ENCODE measurements around the gene RGMA. TPM values are rescaled to one million over a fixed set of nuclear protein-coding genes. Genes with fewer than 3 reads are reported as not detected.

The RGMA gene
- total RNA-seq, 2 experiments from 2014 or later: not detected

- H3K4me1 ChIP-seq (ENCODE audit: insufficient read depth, low read length, poor library complexity, severe bottlenecking): no peaks in the 10 kb centered on the region
- TF ChIP-seq CTCF (conservative IDR thresholded peaks at IDR 0.05; ENCODE audit: low read length): no peak
- no peak for TF ChIP-seq EZH2phosphoT487 (IDR thresholded peaks at IDR 0.05; ENCODE audit: borderline replicate concordance, low read depth, low read length)
- POLR2A ChIA-PET: interaction anchor here (0.6 kb wide), 1 partner anchor 1492 kb away, joined by 4 read pairs; no protein-coding TSS in a partner anchor
- CTCF ChIA-PET (ENCODE audit: unreplicated experiment): no interaction called here
- no peak for DNase-seq (ENCODE audit: low spot score)
- H3K79me2 ChIP-seq (ENCODE audit: insufficient read depth, low read depth, low read length): no peaks in the 10 kb centered on the region
- intact Hi-C loops (cut with micrococcal nuclease; ENCODE audit: unreplicated experiment): no loop called here
- no peak overlapping the region for H3K4me2 ChIP-seq (ENCODE audit: low read length)
- no peak overlapping the region for H3K4me3 ChIP-seq (ENCODE audit: low read depth, low read length, poor library complexity, severe bottlenecking)
- H3K36me3 ChIP-seq (ENCODE audit: insufficient read depth, low read length): no peaks in the 10 kb centered on the region
- H3K9me3 ChIP-seq (ENCODE audit: low read length): no peaks in the 10 kb centered on the region
- no TSS peak for BruUV-seq (replicated peaks)
- no peaks in the 10 kb centered on the region for H4K20me1 ChIP-seq (ENCODE audit: insufficient read depth, low read length)
- no peak overlapping the region for H3K27ac ChIP-seq (ENCODE audit: low read depth, low read length, poor library complexity, severe bottlenecking)
- no peak overlapping the region for H2AFZ ChIP-seq (ENCODE audit: low read length)
- no peaks in the 10 kb centered on the region for H3K9me2 ChIP-seq (ENCODE audit: insufficient read depth, low read length)
Measured at GRCh38 chr15:93046721-93047120, 42.3 kb downstream of the RGMA start.

- Histone ChIP-seq H3K4me3 (ENCODE audit: low read depth, low read length, poor library complexity, severe bottlenecking) (no peak overlapping the region), H3K4me2 (ENCODE audit: low read length) (no peak overlapping the region), H3K36me3 (ENCODE audit: insufficient read depth, low read length) (no peaks in the 10 kb centered on the region), H3K27ac (ENCODE audit: low read depth, low read length, poor library complexity, severe bottlenecking) (no peak overlapping the region), H4K20me1 (ENCODE audit: insufficient read depth, low read length) (no peaks in the 10 kb centered on the region), H3K9me2 (ENCODE audit: insufficient read depth, low read length) (no peaks in the 10 kb centered on the region), H3K4me1 (ENCODE audit: insufficient read depth, low read length, poor library complexity, severe bottlenecking) (no peaks in the 10 kb centered on the region), H3K9me3 (ENCODE audit: low read length) (no peaks in the 10 kb centered on the region), H2AFZ (ENCODE audit: low read length) (no peak overlapping the region), H3K79me2 (ENCODE audit: insufficient read depth, low read depth, low read length) (no peaks in the 10 kb centered on the region)
- CTCF ChIA-PET (ENCODE audit: unreplicated experiment): no interaction called here
- no peak for DNase-seq (ENCODE audit: low spot score)
- no TSS peak for BruUV-seq (replicated peaks)
- intact Hi-C loops (cut with micrococcal nuclease; ENCODE audit: unreplicated experiment): no loop called here
- TF ChIP-seq CTCF (conservative IDR thresholded peaks at IDR 0.05; ENCODE audit: low read length): no peak
- no peak for TF ChIP-seq EZH2phosphoT487 (IDR thresholded peaks at IDR 0.05; ENCODE audit: borderline replicate concordance, low read depth, low read length)
- POLR2A ChIA-PET: no interaction called here
Measured at GRCh38 chr15:93046120-93046519, 42.9 kb downstream of the RGMA start.

- no peaks in the 10 kb centered on the region for H4K20me1 ChIP-seq (ENCODE audit: insufficient read depth, low read length)
- no peaks in the 10 kb centered on the region for H3K4me1 ChIP-seq (ENCODE audit: insufficient read depth, low read length, poor library complexity, severe bottlenecking)
- intact Hi-C loops (cut with micrococcal nuclease; ENCODE audit: unreplicated experiment): no loop called here
- CTCF ChIA-PET (ENCODE audit: unreplicated experiment): interaction anchor here (0.6 kb wide), 1 partner anchor 33 kb away, joined by 4 read pairs; no protein-coding TSS in a partner anchor
- no peak for TF ChIP-seq EZH2phosphoT487 (IDR thresholded peaks at IDR 0.05; ENCODE audit: borderline replicate concordance, low read depth, low read length)
- no peak for TF ChIP-seq CTCF (conservative IDR thresholded peaks at IDR 0.05; ENCODE audit: low read length)
- no peak overlapping the region for H3K4me3 ChIP-seq (ENCODE audit: low read depth, low read length, poor library complexity, severe bottlenecking)
- POLR2A ChIA-PET: interaction anchor here (0.6 kb wide), 1 partner anchor 1023 kb away, joined by 3 read pairs; no protein-coding TSS in a partner anchor
- H3K79me2 ChIP-seq (ENCODE audit: insufficient read depth, low read depth, low read length): no peaks in the 10 kb centered on the region
- H3K36me3 ChIP-seq (ENCODE audit: insufficient read depth, low read length): no peaks in the 10 kb centered on the region
- no peak for DNase-seq (ENCODE audit: low spot score)
- H2AFZ ChIP-seq (ENCODE audit: low read length): no peak overlapping the region
- no peak overlapping the region for H3K4me2 ChIP-seq (ENCODE audit: low read length)
- no peaks in the 10 kb centered on the region for H3K9me3 ChIP-seq (ENCODE audit: low read length)
- no peaks in the 10 kb centered on the region for H3K9me2 ChIP-seq (ENCODE audit: insufficient read depth, low read length)
- no TSS peak for BruUV-seq (replicated peaks)
- H3K27ac ChIP-seq (ENCODE audit: low read depth, low read length, poor library complexity, severe bottlenecking): no peak overlapping the region
Measured at GRCh38 chr15:93045191-93045785, 43.7 kb downstream of the RGMA start.

Data from OCI-LY7 (cell line).